ENCODE results near the gene SEMA3F.
"Not testable (repeated sequence)": the region's sequence is repeated elsewhere in the genome, so short reads cannot be mapped to it uniquely, and the experiment has no call there.

Gene SEMA3F

DNA sequence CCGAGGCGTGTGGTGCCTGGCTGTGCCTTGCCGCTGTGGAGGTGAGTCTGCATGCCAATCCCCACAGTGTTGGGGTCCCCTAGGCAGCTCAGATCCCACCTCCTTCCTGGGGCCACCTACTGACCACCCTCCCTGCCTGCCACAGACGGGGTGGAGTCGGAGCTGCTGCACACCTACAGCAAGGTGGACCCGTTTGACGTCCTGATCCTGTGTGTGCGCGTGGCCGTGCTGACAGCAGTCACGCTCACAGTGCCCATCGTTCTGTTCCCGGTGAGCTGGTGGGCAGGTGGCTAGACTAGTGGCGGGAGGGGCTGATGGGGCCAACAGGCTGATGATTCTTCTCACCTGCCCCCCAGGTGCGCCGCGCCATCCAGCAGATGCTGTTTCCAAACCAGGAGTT lies 63.3 kb downstream of the SEMA3F start:
- H3K27ac ChIP-seq (ENCODE audit: low read depth, low read length): no peak overlapping the region
- no peaks in the 10 kb centered on the region for H3K36me3 ChIP-seq (ENCODE audit: control insufficient read depth, insufficient read depth, low read length)
- H3K4me1 ChIP-seq (ENCODE audit: control insufficient read depth, insufficient read depth, low read length): no peaks in the 10 kb centered on the region
- H3K4me3 ChIP-seq (ENCODE audit: low read length): no peak overlapping the region
- H3K9ac ChIP-seq (ENCODE audit: low read length): no peak overlapping the region
- H3K27me3 ChIP-seq (ENCODE audit: control insufficient read depth, insufficient read depth, low read length): no peaks in the 10 kb centered on the region

DNA sequence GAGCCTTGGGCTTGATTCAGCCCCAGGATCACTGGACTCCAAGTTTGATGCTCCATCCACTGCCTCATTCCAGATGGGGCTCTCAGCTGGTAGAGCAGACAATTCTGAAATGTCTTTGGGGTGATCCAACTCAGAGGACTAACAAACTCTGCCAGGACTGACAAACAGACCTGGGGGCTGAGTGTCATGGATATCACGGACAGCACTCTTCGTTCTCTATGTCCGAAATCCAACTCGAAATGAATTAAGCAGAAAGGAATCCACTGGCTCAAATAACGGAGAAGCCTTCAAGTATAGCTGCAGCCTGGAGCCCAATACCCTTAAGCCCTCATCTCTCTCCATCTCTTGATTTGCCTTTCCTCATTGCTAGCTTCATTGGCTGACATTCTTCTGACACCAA lies 64.2 kb downstream of the SEMA3F start:
- H3K27ac ChIP-seq (ENCODE audit: low read depth, low read length): no peak overlapping the region
- H3K9ac ChIP-seq (ENCODE audit: low read length): no peak overlapping the region

DNA sequence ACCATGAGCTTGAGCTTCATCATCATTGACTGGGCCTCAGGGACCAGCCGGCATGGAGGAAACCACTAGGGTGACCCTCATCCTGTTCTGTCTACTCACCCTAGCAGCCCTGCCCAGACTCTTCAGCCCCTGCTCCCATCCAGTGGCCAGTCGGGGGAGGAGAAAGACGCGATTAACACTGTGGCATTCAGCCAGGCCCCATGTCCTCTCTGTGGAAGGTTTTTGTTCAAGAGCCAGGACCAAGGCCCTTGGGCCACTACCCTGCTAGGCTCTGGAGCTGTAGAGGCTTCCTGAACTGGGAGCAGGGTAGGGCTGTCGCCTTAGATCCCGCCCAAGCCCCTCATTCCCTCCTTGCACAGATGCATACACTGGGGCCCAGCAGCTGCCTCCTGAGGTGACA lies 65.0 kb downstream of the SEMA3F start:
- Histone ChIP-seq H3K9ac (ENCODE audit: low read length) (no peak overlapping the region), H3K36me3 (ENCODE audit: control insufficient read depth, insufficient read depth, low read length) (no peaks in the 10 kb centered on the region), H3K4me3 (ENCODE audit: low read length) (no peak overlapping the region), H3K4me1 (ENCODE audit: control insufficient read depth, insufficient read depth, low read length) (no peaks in the 10 kb centered on the region), H3K27ac (ENCODE audit: low read depth, low read length) (no peak overlapping the region), H3K27me3 (ENCODE audit: control insufficient read depth, insufficient read depth, low read length) (no peaks in the 10 kb centered on the region)

More for the DNA sequence above, 64.2 kb downstream of the SEMA3F start:
- H3K36me3 ChIP-seq (ENCODE audit: control insufficient read depth, insufficient read depth, low read length): no peaks in the 10 kb centered on the region
- H3K4me1 ChIP-seq (ENCODE audit: control insufficient read depth, insufficient read depth, low read length): no peaks in the 10 kb centered on the region
- H3K27me3 ChIP-seq (ENCODE audit: control insufficient read depth, insufficient read depth, low read length): no peaks in the 10 kb centered on the region
- no peak overlapping the region for H3K4me3 ChIP-seq (ENCODE audit: low read length)

DNA sequence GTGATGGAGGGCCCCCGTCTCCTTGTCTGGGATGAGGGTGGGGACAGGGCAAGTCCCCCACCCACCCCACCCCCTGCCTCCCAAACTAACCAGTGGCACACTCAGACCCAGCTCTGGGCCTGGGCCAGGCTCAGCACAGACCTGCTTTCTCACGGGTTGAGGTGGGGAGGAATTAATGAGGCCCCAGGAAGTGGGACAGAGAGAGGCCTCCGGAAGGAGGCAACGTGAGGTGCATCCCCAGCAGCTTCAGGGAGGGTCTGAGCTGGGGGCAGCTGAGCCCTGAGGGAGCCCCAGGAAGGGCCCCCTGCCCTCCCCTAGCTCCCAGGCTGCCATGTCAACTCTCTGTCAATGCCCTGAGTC lies 65.9 kb downstream of the SEMA3F start:
- Histone ChIP-seq H3K9ac (ENCODE audit: low read length) (no peak overlapping the region), H3K27me3 (ENCODE audit: control insufficient read depth, insufficient read depth, low read length) (no peaks in the 10 kb centered on the region), H3K27ac (ENCODE audit: low read depth, low read length) (no peak overlapping the region), H3K4me3 (ENCODE audit: low read length) (no peak overlapping the region), H3K36me3 (ENCODE audit: control insufficient read depth, insufficient read depth, low read length) (no peaks in the 10 kb centered on the region), H3K4me1 (ENCODE audit: control insufficient read depth, insufficient read depth, low read length) (no peaks in the 10 kb centered on the region)

DNA sequence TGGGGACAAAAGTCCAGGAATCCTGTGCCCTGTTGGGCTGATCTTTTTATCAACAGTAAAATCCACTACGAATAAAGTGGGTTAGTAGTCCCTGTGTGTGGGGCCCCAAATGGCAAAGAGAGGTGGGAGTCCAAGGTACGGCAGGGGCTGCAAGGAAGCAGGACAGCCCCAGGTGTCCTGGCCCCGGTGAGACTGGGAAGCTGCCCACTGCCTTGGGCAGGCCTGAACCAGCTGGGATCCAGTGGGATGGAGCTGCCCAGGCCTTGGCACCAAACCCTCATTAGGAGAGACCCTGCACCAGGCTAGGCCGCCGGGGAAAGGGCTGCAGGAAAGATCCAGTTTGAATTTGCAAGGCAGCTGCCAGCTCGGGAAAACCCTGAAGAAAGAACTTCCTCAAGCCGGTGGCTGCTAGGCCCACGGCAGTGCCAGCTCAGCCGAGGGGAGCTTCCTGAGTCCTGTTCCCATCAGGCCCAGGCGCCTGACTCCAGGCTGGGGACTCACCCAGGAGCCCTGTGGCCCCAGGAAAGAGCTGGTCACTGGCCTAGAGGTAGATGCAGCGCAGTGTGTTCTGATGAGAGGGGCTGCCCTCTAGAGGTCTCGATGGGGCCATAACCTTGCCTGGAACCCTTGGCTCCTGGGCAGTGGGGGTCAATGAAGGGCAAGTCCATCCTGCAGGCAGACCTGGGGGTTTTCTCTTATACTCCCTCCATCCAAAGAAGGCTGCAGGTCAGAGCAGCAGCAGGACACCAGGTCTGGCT lies 66.5 kb downstream of the SEMA3F start:
- H3K27ac ChIP-seq (ENCODE audit: low read depth, low read length): no peak overlapping the region
- H3K4me1 ChIP-seq (ENCODE audit: control insufficient read depth, insufficient read depth, low read length): peaks cover 3% of the 10 kb centered on the region
- no peak overlapping the region for H3K4me3 ChIP-seq (ENCODE audit: low read length)
- no peaks in the 10 kb centered on the region for H3K36me3 ChIP-seq (ENCODE audit: control insufficient read depth, insufficient read depth, low read length)
- H3K27me3 ChIP-seq (ENCODE audit: control insufficient read depth, insufficient read depth, low read length): no peaks in the 10 kb centered on the region
- H3K9ac ChIP-seq (ENCODE audit: low read length): no peak overlapping the region

DNA sequence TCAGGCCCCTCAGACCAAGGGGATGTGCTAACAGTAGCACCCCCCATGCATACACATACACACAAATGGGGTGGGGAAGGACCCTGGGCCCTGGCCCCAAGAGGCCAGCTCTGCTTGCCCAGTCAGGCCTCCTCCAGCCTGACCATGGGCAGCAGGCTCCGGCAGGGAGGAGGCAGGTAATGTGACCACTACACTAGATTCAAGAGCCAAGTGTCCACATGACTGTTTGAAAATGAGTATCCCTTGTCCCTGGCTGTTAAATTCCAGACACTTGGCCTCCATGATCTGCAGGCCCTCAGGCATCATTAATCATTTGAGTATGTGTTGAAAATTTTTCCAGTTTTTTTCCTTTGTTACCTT lies 67.0 kb downstream of the SEMA3F start:
- Histone ChIP-seq H3K36me3 (ENCODE audit: control insufficient read depth, insufficient read depth, low read length) (no peaks in the 10 kb centered on the region), H3K4me3 (ENCODE audit: low read length) (no peak overlapping the region), H3K27me3 (ENCODE audit: control insufficient read depth, insufficient read depth, low read length) (no peaks in the 10 kb centered on the region), H3K4me1 (ENCODE audit: control insufficient read depth, insufficient read depth, low read length) (peaks cover 3% of the 10 kb centered on the region), H3K27ac (ENCODE audit: low read depth, low read length) (no peak overlapping the region), H3K9ac (ENCODE audit: low read length) (no peak overlapping the region)

DNA sequence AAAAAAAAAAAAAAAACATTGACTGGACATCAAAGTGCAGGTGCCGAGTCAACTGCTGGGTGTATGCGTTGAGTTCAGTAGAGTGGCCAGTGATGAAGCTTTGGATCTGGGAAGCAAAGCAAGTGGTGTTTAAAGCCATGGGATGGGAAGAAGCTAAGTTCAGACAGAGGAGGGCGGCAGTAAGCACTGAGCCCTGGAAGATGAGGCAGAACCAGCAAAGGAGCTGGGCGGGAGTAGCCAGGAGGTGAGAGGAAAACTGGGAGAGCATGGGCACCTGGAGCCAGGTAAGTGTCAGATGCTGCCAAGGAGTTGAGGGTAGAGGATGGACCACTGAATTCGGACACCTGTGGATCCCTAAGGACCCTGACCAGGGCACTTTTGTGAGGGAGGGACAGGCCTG lies 69.5 kb downstream of the SEMA3F start:
- H3K27me3 ChIP-seq (ENCODE audit: control insufficient read depth, insufficient read depth, low read length): no peaks in the 10 kb centered on the region
- H3K27ac ChIP-seq (ENCODE audit: low read depth, low read length): no peak overlapping the region
- H3K4me1 ChIP-seq (ENCODE audit: control insufficient read depth, insufficient read depth, low read length): peaks cover 3% of the 10 kb centered on the region
- H3K9ac ChIP-seq (ENCODE audit: low read length): no peak overlapping the region
- H3K36me3 ChIP-seq (ENCODE audit: control insufficient read depth, insufficient read depth, low read length): no peaks in the 10 kb centered on the region
- H3K4me3 ChIP-seq (ENCODE audit: low read length): no peak overlapping the region

DNA sequence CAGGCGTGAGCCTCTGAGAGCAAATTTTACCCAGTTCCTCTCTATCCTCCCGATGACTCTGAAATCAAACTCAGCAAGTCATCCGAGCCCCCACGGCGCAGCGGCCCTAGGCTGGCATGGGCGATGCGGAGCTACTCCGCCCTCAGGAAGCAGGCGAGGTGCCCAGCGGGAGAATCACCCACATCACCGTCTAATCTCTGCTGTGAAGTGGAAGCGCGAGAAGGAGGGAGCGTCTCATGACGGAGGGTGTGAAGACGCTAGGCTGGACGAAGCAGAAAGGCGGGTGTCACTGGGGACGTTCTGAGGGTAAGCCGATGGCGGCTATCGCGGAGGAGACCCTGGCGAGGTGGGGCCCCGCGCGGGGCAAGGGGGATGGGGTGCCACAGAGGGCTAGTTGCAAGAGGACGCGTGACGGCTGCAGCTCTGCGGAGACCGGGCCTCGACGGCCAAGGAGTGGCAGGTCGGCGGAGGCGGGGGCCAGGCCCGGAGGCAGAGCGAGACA lies 71.8 kb downstream of the SEMA3F start:
- no peaks in the 10 kb centered on the region for H3K27me3 ChIP-seq (ENCODE audit: control insufficient read depth, insufficient read depth, low read length)
- peaks cover 3% of the 10 kb centered on the region for H3K4me1 ChIP-seq (ENCODE audit: control insufficient read depth, insufficient read depth, low read length)
- peak overlapping the region; percentile 94 for H3K4me3 ChIP-seq (ENCODE audit: low read length)
- no peak overlapping the region for H3K27ac ChIP-seq (ENCODE audit: low read depth, low read length)
- H3K36me3 ChIP-seq (ENCODE audit: control insufficient read depth, insufficient read depth, low read length): no peaks in the 10 kb centered on the region
- H3K9ac ChIP-seq (ENCODE audit: low read length): no peak overlapping the region

DNA sequence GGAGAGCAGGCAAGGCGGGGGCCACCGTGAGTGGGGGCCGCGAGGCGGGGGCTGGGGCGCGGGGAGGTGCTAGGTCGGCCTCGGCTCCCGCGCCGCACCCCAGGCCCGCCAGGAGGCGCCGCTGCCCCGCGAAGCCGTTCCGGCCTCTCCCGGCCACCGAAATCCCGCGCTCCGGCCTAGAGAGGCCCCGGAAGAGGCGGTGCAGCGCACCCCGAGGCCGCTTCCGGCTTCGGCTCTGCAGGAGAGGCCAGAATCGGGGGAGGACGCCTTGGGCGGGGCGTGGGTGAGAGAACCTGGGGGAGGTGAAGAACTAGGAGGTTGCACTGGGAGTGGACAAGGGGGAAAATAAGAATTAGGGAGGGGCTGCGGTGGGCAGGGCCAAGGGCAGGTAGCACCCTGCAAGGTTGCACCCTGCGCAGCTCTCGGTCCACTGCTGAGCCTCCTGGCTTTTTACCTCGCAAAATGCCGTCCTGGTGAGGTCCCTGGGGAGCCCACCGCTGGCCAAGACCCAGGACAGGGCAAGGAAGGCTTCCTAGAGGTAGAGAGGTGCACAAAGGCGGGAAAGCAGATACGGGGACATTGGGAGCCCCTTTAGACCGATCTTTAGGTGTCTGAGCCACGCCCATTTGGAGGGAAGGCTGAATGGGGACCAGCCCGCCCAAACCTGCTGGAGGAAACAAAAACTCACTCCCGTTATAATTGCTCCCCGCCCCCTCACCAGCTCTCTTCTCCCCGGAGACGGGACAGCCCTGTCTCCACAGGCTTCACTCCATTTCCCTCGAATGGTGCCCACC lies 72.5 kb downstream of the SEMA3F start:
- H3K27me3 ChIP-seq (ENCODE audit: control insufficient read depth, insufficient read depth, low read length): no peaks in the 10 kb centered on the region
- H3K4me1 ChIP-seq (ENCODE audit: control insufficient read depth, insufficient read depth, low read length): peaks cover 3% of the 10 kb centered on the region
- peak overlapping the region; percentile 94 for H3K4me3 ChIP-seq (ENCODE audit: low read length)
- peak overlapping the region; percentile 94 for H3K9ac ChIP-seq (ENCODE audit: low read length)
- peak overlapping the region; percentile 43 for H3K27ac ChIP-seq (ENCODE audit: low read depth, low read length)
- no peaks in the 10 kb centered on the region for H3K36me3 ChIP-seq (ENCODE audit: control insufficient read depth, insufficient read depth, low read length)

DNA sequence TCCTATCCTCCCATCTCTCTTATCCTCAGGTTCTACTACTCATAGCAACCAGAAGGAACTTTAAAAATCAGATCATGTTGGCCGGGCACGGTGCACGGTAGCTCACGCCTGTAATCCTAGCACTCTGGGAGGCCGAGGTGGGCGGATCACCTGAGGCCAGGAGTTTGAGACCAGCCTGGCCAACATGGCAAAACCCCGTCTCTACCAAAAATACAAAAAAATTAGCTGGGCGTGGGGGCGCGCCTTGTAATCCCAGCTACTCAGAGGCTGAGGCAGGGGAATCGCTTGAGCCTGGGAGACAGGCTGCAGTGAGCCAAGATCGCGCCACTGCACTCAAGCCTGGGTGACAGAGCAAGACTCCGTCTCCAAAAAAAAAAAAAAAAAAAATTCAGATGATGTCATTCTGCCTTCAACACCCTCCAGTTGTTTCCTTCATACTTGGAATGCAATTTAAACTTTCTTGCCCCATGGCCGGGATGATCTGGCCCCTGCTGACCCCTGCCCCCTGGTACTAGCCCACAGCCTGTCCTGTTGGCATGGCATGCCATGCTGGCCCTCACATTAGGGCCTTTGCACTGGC lies 73.2 kb downstream of the SEMA3F start:
- not testable (repeated sequence) for H3K4me1 ChIP-seq (ENCODE audit: control insufficient read depth, insufficient read depth, low read length); H3K27me3 ChIP-seq (ENCODE audit: control insufficient read depth, insufficient read depth, low read length); H3K36me3 ChIP-seq (ENCODE audit: control insufficient read depth, insufficient read depth, low read length); H3K9ac ChIP-seq (ENCODE audit: low read length); H3K27ac ChIP-seq (ENCODE audit: low read depth, low read length)
- peak overlapping the region; percentile 94 for H3K4me3 ChIP-seq (ENCODE audit: low read length)

DNA sequence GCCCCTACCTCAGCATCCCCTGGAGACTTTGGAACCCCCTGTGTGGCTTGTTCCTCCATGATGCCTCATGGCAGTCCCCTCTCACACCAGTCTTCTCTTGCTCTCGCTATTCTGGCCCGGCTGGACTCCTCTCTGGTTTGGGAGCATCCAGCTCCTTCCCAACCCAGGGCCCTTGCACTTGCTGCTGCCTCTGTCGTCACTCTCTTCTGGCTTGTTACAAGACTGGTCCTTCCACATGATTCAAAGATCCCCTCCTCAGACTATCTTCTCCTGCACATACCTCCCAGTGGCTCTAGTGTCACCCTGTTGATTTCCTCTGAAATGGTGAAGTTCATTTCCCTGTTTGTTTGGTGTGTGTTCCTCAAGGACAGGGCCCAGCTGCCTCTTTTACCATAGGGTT lies 74.4 kb downstream of the SEMA3F start:
- no peak overlapping the region for H3K27ac ChIP-seq (ENCODE audit: low read depth, low read length)
- H3K9ac ChIP-seq (ENCODE audit: low read length): no peak overlapping the region
- H3K27me3 ChIP-seq (ENCODE audit: control insufficient read depth, insufficient read depth, low read length): no peaks in the 10 kb centered on the region
- H3K4me1 ChIP-seq (ENCODE audit: control insufficient read depth, insufficient read depth, low read length): peaks cover 3% of the 10 kb centered on the region
- H3K4me3 ChIP-seq (ENCODE audit: low read length): no peak overlapping the region
- H3K36me3 ChIP-seq (ENCODE audit: control insufficient read depth, insufficient read depth, low read length): no peaks in the 10 kb centered on the region

DNA sequence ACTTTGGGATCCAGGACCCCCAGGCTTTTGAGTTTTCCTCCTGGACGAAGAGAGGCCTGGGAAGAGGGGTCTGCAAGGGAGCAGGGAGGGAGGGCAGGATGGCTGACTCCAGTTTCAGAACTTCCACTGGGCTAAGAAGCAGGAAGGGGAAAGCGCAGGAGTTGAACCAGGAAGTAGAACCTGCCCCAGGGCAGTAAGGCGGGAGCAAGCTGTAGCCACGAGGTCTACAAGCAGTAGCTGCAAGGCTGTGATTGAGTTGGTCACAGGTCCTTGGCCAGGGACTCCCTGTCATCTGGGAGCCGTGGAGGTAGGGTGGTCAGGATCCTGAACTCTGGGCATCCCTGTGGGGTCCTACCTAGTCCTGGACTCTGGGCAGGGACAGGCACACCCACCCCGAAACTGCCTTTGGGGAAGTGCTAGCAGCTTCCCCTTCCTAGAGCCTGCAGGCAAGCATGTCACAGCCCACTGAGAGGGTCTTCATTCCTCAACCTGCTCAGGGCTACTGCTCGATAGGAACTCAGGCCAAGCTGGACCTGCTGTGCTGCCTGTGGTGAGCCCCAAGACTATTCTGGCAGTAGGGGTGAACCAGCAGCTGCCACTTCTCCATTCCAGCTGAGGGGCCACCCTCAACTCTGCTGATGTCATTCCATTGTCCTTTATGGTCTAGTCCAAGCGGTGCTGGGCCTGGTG lies 75.1 kb downstream of the SEMA3F start:
- Histone ChIP-seq H3K9ac (ENCODE audit: low read length) (no peak overlapping the region), H3K36me3 (ENCODE audit: control insufficient read depth, insufficient read depth, low read length) (no peaks in the 10 kb centered on the region), H3K4me1 (ENCODE audit: control insufficient read depth, insufficient read depth, low read length) (peaks cover 3% of the 10 kb centered on the region), H3K4me3 (ENCODE audit: low read length) (peak overlapping the region; percentile 7), H3K27ac (ENCODE audit: low read depth, low read length) (no peak overlapping the region), H3K27me3 (ENCODE audit: control insufficient read depth, insufficient read depth, low read length) (no peaks in the 10 kb centered on the region)

All from rectal smooth muscle tissue (tissue), 1 donor.